Activated CD8-positive, alpha-beta memory T cell treated with anti-CD3 and anti-CD28 coated beads for 36 hours (primary cell): Measurements from ENCODE around the gene RAET1G. TPM values are rescaled to one million over a fixed set of nuclear protein-coding genes. Genes with fewer than 3 reads are reported as not detected.
"Not testable (repeated sequence)": the region's sequence is repeated elsewhere in the genome, so short reads cannot be mapped to it uniquely, and the experiment has no call there.

Source experiments
- CTCF ChIA-PET: fragments of 350-600 bp; sonication (Branson Sonifier 250); formaldehyde crosslinking; loops from one replicate; lab custom pipeline; 2021; ENCODE audit warnings: antibody characterized with exemption; lab: Charles Lee
- POLR2A ChIA-PET: fragments of 350-600 bp; sonication (Branson Sonifier 250); formaldehyde crosslinking; loops from one replicate; lab custom pipeline; 2021; ENCODE audit warnings: antibody characterized with exemption; lab: Charles Lee
- total RNA-seq, 2 experiments: library from RNA; stranded (reverse); gene quantifications; one replicate each; pipeline ENCODE4 v1.2.3, GENCODE V29; 2021

Gene RAET1G
- total RNA-seq, 2 experiments from 2014 or later: not detected

GRCh38 chr6:149919834-149920225 is 3.1 kb downstream of the RAET1G start:
- POLR2A ChIA-PET: no interaction called here
- CTCF ChIA-PET: no interaction called here

GRCh38 chr6:149919126-149919833 is 3.6 kb downstream of the RAET1G start:
- CTCF ChIA-PET, POLR2A ChIA-PET: not testable (repeated sequence)

GRCh38 chr6:149918151-149918905 is 4.6 kb downstream of the RAET1G start:
- ChIA-PET CTCF (no interaction called here), POLR2A (no interaction called here)

GRCh38 chr6:149917679-149918078 is 5.2 kb downstream of the RAET1G start:
- CTCF ChIA-PET: no interaction called here
- POLR2A ChIA-PET: no interaction called here

GRCh38 chr6:149915970-149916865 is 6.7 kb downstream of the RAET1G start:
- CTCF ChIA-PET: no interaction called here
- POLR2A ChIA-PET: no interaction called here

GRCh38 chr6:149913540-149914240 is 9.2 kb downstream of the RAET1G start:
- ChIA-PET CTCF (no interaction called here), POLR2A (no interaction called here)

GRCh38 chr6:149913085-149913484 is 9.8 kb downstream of the RAET1G start:
- CTCF ChIA-PET: no interaction called here

GRCh38 chr6:149912680-149913079 is 10.2 kb downstream of the RAET1G start:
- POLR2A ChIA-PET, CTCF ChIA-PET: not testable (repeated sequence)

More at GRCh38 chr6:149913085-149913484, 9.8 kb downstream of the RAET1G start:
- POLR2A ChIA-PET: no interaction called here

GRCh38 chr6:149910721-149911151 is 12.2 kb downstream of the RAET1G start:
- CTCF ChIA-PET: no interaction called here
- POLR2A ChIA-PET: no interaction called here

- ChIA-PET CTCF (no interaction called here), POLR2A (no interaction called here)
Measured at GRCh38 chr6:149909701-149910470, 13.0 kb downstream of the RAET1G start.

GRCh38 chr6:149908480-149908879 is 14.4 kb downstream of the RAET1G start:
- CTCF ChIA-PET: not testable (repeated sequence)

GRCh38 chr6:149907317-149907716 is 15.6 kb downstream of the RAET1G start:
- POLR2A ChIA-PET: no interaction called here
- CTCF ChIA-PET: no interaction called here

More at GRCh38 chr6:149908480-149908879, 14.4 kb downstream of the RAET1G start:
- POLR2A ChIA-PET: not testable (repeated sequence)

- ChIA-PET CTCF (no interaction called here), POLR2A (no interaction called here)
Measured at GRCh38 chr6:149906405-149906804, 16.5 kb downstream of the RAET1G start.

GRCh38 chr6:149905911-149906371 is 17.0 kb downstream of the RAET1G start:
- ChIA-PET CTCF (no interaction called here), POLR2A (no interaction called here)

GRCh38 chr6:149905371-149905910 is 17.5 kb downstream of the RAET1G start:
- ChIA-PET CTCF (no interaction called here), POLR2A (no interaction called here)

GRCh38 chr6:149904661-149905370 is 18.1 kb downstream of the RAET1G start:
- ChIA-PET CTCF (no interaction called here), POLR2A (no interaction called here)

- CTCF ChIA-PET: no interaction called here
- POLR2A ChIA-PET: no interaction called here
Measured at GRCh38 chr6:149903938-149904611, 18.8 kb downstream of the RAET1G start.
